IMR-90 (cell line): ENCODE results near the gene MSH3. TPM values are rescaled to one million over a fixed set of nuclear protein-coding genes. Genes with fewer than 3 reads are reported as not detected.

Source experiments
- ATAC-seq: fragments of 200-7000 bp; cut with Tn5 transposase; 2 replicates; pipeline ENCODE4 v1.9.1; 2020; ENCODE audit warnings: low read depth, mild to moderate bottlenecking, moderate library complexity
- BruUV-seq: library from RNA; stranded (reverse); fragments of 400-500 nt; replicated peaks from 2 replicates; lab custom pipeline; 2021; lab: Mats Ljungman, UMichigan
- CTCF ChIA-PET: fragments of 300-600 bp; formaldehyde crosslinking; extraction: SDS; loops from one replicate; lab custom pipeline; 2021; ENCODE audit warnings: antibody characterized with exemption; lab: Yijun Ruan, JAX
- POLR2A ChIA-PET: fragments of 300-600 bp; sonication (Branson Sonifier 250); formaldehyde crosslinking; loops from one replicate; lab custom pipeline; 2022; ENCODE audit warnings: antibody characterized with exemption; ENCODE audit not compliant: unreplicated experiment; lab: Charles Lee
- DNase-seq: peaks from one replicate; pipeline ENCODE4 v3.0.0; 2013
- H2AFZ ChIP-seq: replicated peaks from 2 replicates; pipeline ENCODE3; 2013; ENCODE audit warnings: low read length, mild to moderate bottlenecking; ENCODE audit not compliant: poor library complexity
- H2AK5ac ChIP-seq: 2 replicates; pipeline ENCODE4 v1.6.1; 2013; ENCODE audit warnings: low read depth, low read length, inconsistent platforms
- H2AK9ac ChIP-seq: replicated peaks from 2 replicates; pipeline ENCODE3; 2013; ENCODE audit warnings: mild to moderate bottlenecking, low read depth, low read length, moderate library complexity; ENCODE audit not compliant: poor library complexity
- H2BK120ac ChIP-seq: 2 replicates; pipeline ENCODE4 v1.6.1; 2013; ENCODE audit warnings: low read depth, low read length, inconsistent platforms
- H2BK15ac ChIP-seq: 3 replicates; pipeline ENCODE4 v1.6.1; 2013; ENCODE audit warnings: low read depth, low read length, inconsistent platforms
- H2BK20ac ChIP-seq: 2 replicates; pipeline ENCODE4 v1.6.1; 2013; ENCODE audit warnings: low read depth, mild to moderate bottlenecking, inconsistent platforms, low read length, moderate library complexity
- H2BK5ac ChIP-seq: 2 replicates; pipeline ENCODE4 v1.6.1; 2013; ENCODE audit warnings: mild to moderate bottlenecking, low read depth, low read length, inconsistent platforms; ENCODE audit not compliant: poor library complexity, severe bottlenecking
- H3K14ac ChIP-seq: replicated peaks from 2 replicates; pipeline ENCODE4 v1.6.1; 2013; ENCODE audit warnings: low read depth, low read length, inconsistent platforms
- H3K18ac ChIP-seq: 2 replicates; pipeline ENCODE4 v1.6.1; 2013; ENCODE audit warnings: low read depth, low read length, control low read depth
- H3K23ac ChIP-seq: 2 replicates; pipeline ENCODE4 v1.6.1; 2013; ENCODE audit warnings: low read depth, low read length, inconsistent platforms
- H3K27ac ChIP-seq: 2 replicates; pipeline ENCODE4 v1.5.1; 2013; ENCODE audit warnings: mild to moderate bottlenecking, control low read depth, low read length; ENCODE audit not compliant: insufficient read depth
- H3K27me3 ChIP-seq: 2 replicates; pipeline ENCODE4 v1.6.1; 2013; ENCODE audit warnings: low read length; ENCODE audit not compliant: control insufficient read depth, insufficient read depth
- H3K36me3 ChIP-seq: 2 replicates; pipeline ENCODE4 v1.6.1; 2013; ENCODE audit warnings: low read length, mixed read lengths; ENCODE audit not compliant: control insufficient read depth, insufficient read depth
- H3K4ac ChIP-seq: 2 replicates; pipeline ENCODE4 v1.6.1; 2013; ENCODE audit warnings: low read depth, low read length, inconsistent platforms
- H3K4me1 ChIP-seq: 2 replicates; pipeline ENCODE4 v1.6.1; 2013; ENCODE audit warnings: low read length, mixed read lengths; ENCODE audit not compliant: control insufficient read depth, insufficient read depth
- H3K4me2 ChIP-seq: 2 replicates; pipeline ENCODE4 v1.6.1; 2013; ENCODE audit warnings: low read depth, mild to moderate bottlenecking, control low read depth, low read length, moderate library complexity
- H3K4me3 ChIP-seq: 2 replicates; pipeline ENCODE4 v1.5.1; 2013; ENCODE audit warnings: low read depth, mild to moderate bottlenecking, control low read depth, low read length, moderate library complexity; ENCODE audit not compliant: insufficient read depth
- H3K56ac ChIP-seq: 2 replicates; pipeline ENCODE4 v1.6.1; 2013; ENCODE audit warnings: low read length, inconsistent platforms; ENCODE audit not compliant: insufficient read depth; ENCODE audit errors: extremely low read depth
- H3K79me1 ChIP-seq, 2 experiments: 2 replicates each; pipeline ENCODE4 v1.6.1; 2013; ENCODE audit warnings: low read length in 2 of 2, inconsistent platforms in 1 of 2, low read depth in 1 of 2
- H3K9ac ChIP-seq: 2 replicates; pipeline ENCODE4 v1.6.1; 2013; ENCODE audit warnings: low read depth, low read length, control low read depth
- H3K9me1 ChIP-seq: 2 replicates; pipeline ENCODE4 v1.6.1; 2013; ENCODE audit warnings: low read length, inconsistent platforms; ENCODE audit not compliant: insufficient read depth
- H3K9me3 ChIP-seq: 2 replicates; pipeline ENCODE4 v1.6.1; 2013; ENCODE audit warnings: low read length; ENCODE audit not compliant: control insufficient read depth, insufficient read depth
- H4K20me1 ChIP-seq: 2 replicates; pipeline ENCODE4 v1.6.1; 2013; ENCODE audit warnings: low read length, inconsistent platforms; ENCODE audit not compliant: insufficient read depth
- H4K5ac ChIP-seq: 2 replicates; pipeline ENCODE4 v1.6.1; 2013; ENCODE audit warnings: mild to moderate bottlenecking, low read depth, low read length, control low read depth
- H4K8ac ChIP-seq, 2 experiments: 2 replicates each; pipeline ENCODE4 v1.6.1; 2013; ENCODE audit warnings: low read depth in 2 of 2, low read length in 2 of 2, control low read depth in 1 of 2, inconsistent platforms in 1 of 2
- H4K91ac ChIP-seq: 2 replicates; pipeline ENCODE4 v1.6.1; 2013; ENCODE audit warnings: low read depth, low read length, inconsistent platforms; ENCODE audit not compliant: insufficient read depth
- ELK1 ChIP-seq: fragments of 150-350 bp; IDR thresholded peaks from 2 replicates; pipeline ENCODE4 v1.6.1; 2016; ENCODE audit warnings: low read depth, mild to moderate bottlenecking, low read length, moderate library complexity, borderline replicate concordance
- FOS ChIP-seq: fragments of 150-350 bp; IDR thresholded peaks from 2 replicates; pipeline ENCODE4 v1.6.1; 2016; ENCODE audit warnings: low read depth, low read length
- RCOR1 ChIP-seq: IDR thresholded peaks from 2 replicates; pipeline ENCODE4 v1.6.1; 2012; ENCODE audit warnings: mild to moderate bottlenecking, low read length, improper control_type of control experiment; ENCODE audit not compliant: insufficient replicate concordance
- dilution Hi-C: fragments of 300-500 bp; cut with HindIII; formaldehyde crosslinking; loops from one replicate; pipeline ENCODE4 v1.14.3; 2018; ENCODE audit warnings: low sequenced_read_pairs; ENCODE audit not compliant: unreplicated experiment
- in situ Hi-C: fragments of 300-500 bp; cut with MboI; formaldehyde crosslinking; loops from 3 replicates; pipeline ENCODE4 v1.14.3; 2019; ENCODE audit warnings: low sequenced_read_pairs, inconsistent platforms, mixed read lengths
- intact Hi-C: fragments of 100-400 bp; cut with micrococcal nuclease; formaldehyde crosslinking; loops from 2 replicates; pipeline ENCODE4 v1.10.0; 2022
- polyA plus RNA-seq, 3 experiments: library from polyadenylated mRNA; depleted of rRNA; stranded (reverse); fragments of >200 nt; gene quantifications; 2 replicates each; pipeline ENCODE4 v1.2.3, GENCODE V29; 2012; ENCODE audit warnings: low replicate concordance in 1 of 3
- total RNA-seq: library from RNA; depleted of rRNA; stranded (reverse); fragments of >200 nt; gene quantifications from 2 replicates; pipeline ENCODE4 v1.2.3, GENCODE V29; 2012

MSH3 gene
- total and polyA plus RNA-seq, 2 of the 4 experiments (the other 2 are of a cell fraction) = 4.6 to 13.3 TPM

- H3K9me1 ChIP-seq = peaks cover 13% of the 10 kb centered on the region; the same call in 1 of the 2 replicates
- no peak overlapping the region for H2AK9ac ChIP-seq
- H3K4ac ChIP-seq = no peak overlapping the region
- no TSS peak for BruUV-seq
- H2BK20ac ChIP-seq = no peak overlapping the region
- H3K4me1 ChIP-seq = peaks cover 5% of the 10 kb centered on the region
- H4K91ac ChIP-seq = no peak overlapping the region
- DNase-seq (no peak), ATAC-seq (no peak)
- H2AFZ ChIP-seq = no peak overlapping the region
- no peak overlapping the region for H3K4me2 ChIP-seq
- H3K9me3 ChIP-seq = no peaks in the 10 kb centered on the region
- H4K5ac ChIP-seq = no peak overlapping the region
- no peak overlapping the region for H3K9ac ChIP-seq
- H2AK5ac ChIP-seq = no peak overlapping the region
- peaks cover 0 to 9% of the 10 kb centered on the region in 2 experiments; a peak in 2 of 4 replicates for H3K79me1 ChIP-seq
- H3K56ac ChIP-seq = no peak overlapping the region
- no peak overlapping the region for H4K8ac ChIP-seq
- H3K27ac ChIP-seq = no peak overlapping the region
- in situ Hi-C loops = no loop called here
- no peak overlapping the region for H3K18ac ChIP-seq
- dilution Hi-C loops = no loop called here
- H2BK120ac ChIP-seq = no peak overlapping the region
- H3K14ac ChIP-seq = no peak overlapping the region
- POLR2A ChIA-PET = no interaction called here
- no peak overlapping the region for H3K23ac ChIP-seq
- H2BK5ac ChIP-seq = no peak overlapping the region
- no peaks in the 10 kb centered on the region for H3K27me3 ChIP-seq
- no peak overlapping the region for H2BK15ac ChIP-seq
- TF ChIP-seq FOS = no peak
- no peak for TF ChIP-seq ELK1
- no peak for TF ChIP-seq RCOR1
- intact Hi-C loops = no loop called here
- H3K4me3 ChIP-seq = no peak overlapping the region
- CTCF ChIA-PET = no interaction called here
- peaks cover 11% of the 10 kb centered on the region for H3K36me3 ChIP-seq
- no peaks in the 10 kb centered on the region for H4K20me1 ChIP-seq
These were observed 48.8 kb downstream of the MSH3 start for GRCh38 chr5:80703291-80703690.
